Mesendoderm (in vitro differentiated cells): Measurements from ENCODE around the gene PRKAB1.

Experiments
- DNase-seq: peaks from one replicate; pipeline ENCODE4 v3.0.0; 2013
- H2AK5ac ChIP-seq: 2 replicates; pipeline ENCODE4 v1.6.1; 2013; ENCODE audit warnings: low read length, inconsistent platforms
- H2BK120ac ChIP-seq: 2 replicates; pipeline ENCODE4 v1.6.1; 2013; ENCODE audit warnings: low read depth, mild to moderate bottlenecking, low read length, moderate library complexity, mixed read lengths
- H2BK15ac ChIP-seq: replicated peaks from 2 replicates; pipeline ENCODE4 v1.6.1; 2013; ENCODE audit warnings: low read depth, mild to moderate bottlenecking, moderate library complexity
- H2BK5ac ChIP-seq: 2 replicates; pipeline ENCODE4 v1.6.1; 2013; ENCODE audit warnings: low read length, inconsistent platforms
- H3K18ac ChIP-seq: 2 replicates; pipeline ENCODE4 v1.6.1; 2013; ENCODE audit warnings: mild to moderate bottlenecking, low read length, mixed read lengths
- H3K23ac ChIP-seq: one replicate; pipeline ENCODE4 v1.6.1; 2013; ENCODE audit warnings: low read length
- H3K27ac ChIP-seq: 2 replicates; pipeline ENCODE4 v1.5.1; 2013; ENCODE audit warnings: low read depth, mild to moderate bottlenecking, inconsistent platforms, low read length, moderate library complexity
- H3K27me3 ChIP-seq: 2 replicates; pipeline ENCODE4 v1.6.1; 2013; ENCODE audit warnings: low read length, control low read depth, mild to moderate bottlenecking, inconsistent platforms; ENCODE audit not compliant: insufficient read depth, poor library complexity
- H3K36me3 ChIP-seq: 2 replicates; pipeline ENCODE4 v1.6.1; 2013; ENCODE audit warnings: low read length, inconsistent platforms; ENCODE audit not compliant: control insufficient read depth, insufficient read depth
- H3K4ac ChIP-seq: one replicate; pipeline ENCODE4 v1.6.1; 2013; ENCODE audit warnings: low read depth, mild to moderate bottlenecking, low read length, moderate library complexity
- H3K4me1 ChIP-seq: 2 replicates; pipeline ENCODE4 v1.6.1; 2013; ENCODE audit warnings: low read depth, low read length, inconsistent platforms; ENCODE audit not compliant: control insufficient read depth
- H3K4me2 ChIP-seq: 2 replicates; pipeline ENCODE4 v1.6.1; 2013; ENCODE audit warnings: low read length
- H3K4me3 ChIP-seq: 2 replicates; pipeline ENCODE4 v1.5.1; 2013; ENCODE audit warnings: mild to moderate bottlenecking, low read length
- H3K56ac ChIP-seq: one replicate; pipeline ENCODE4 v1.6.1; 2013; ENCODE audit warnings: low read length
- H3K79me1 ChIP-seq: 2 replicates; pipeline ENCODE4 v1.6.1; 2013; ENCODE audit warnings: low read length, inconsistent platforms
- H3K79me2 ChIP-seq: 2 replicates; pipeline ENCODE4 v1.6.1; 2013; ENCODE audit warnings: mild to moderate bottlenecking, low read length; ENCODE audit not compliant: control insufficient read depth, insufficient read depth
- H3K9ac ChIP-seq: 2 replicates; pipeline ENCODE4 v1.6.1; 2013; ENCODE audit warnings: low read length, inconsistent platforms
- H4K5ac ChIP-seq: one replicate; pipeline ENCODE4 v1.6.1; 2013; ENCODE audit warnings: low read length
- H4K8ac ChIP-seq: one replicate; pipeline ENCODE4 v1.6.1; 2013; ENCODE audit warnings: low read depth, mild to moderate bottlenecking, control low read depth, low read length, moderate library complexity
- WGBS: extraction: QIAGEN DNeasy Blood & Tissue Kit; methylation state at CpG from one replicate; pipeline ENCODE4 v1.1.7; 2013; ENCODE audit warnings: low lambda C conversion rate, missing lambda C conversion rate; ENCODE audit not compliant: insufficient coverage; ENCODE audit errors: extremely low coverage; 5-methylcytosine and 5-hydroxymethylcytosine counted together

The PRKAB1 gene

DNA sequence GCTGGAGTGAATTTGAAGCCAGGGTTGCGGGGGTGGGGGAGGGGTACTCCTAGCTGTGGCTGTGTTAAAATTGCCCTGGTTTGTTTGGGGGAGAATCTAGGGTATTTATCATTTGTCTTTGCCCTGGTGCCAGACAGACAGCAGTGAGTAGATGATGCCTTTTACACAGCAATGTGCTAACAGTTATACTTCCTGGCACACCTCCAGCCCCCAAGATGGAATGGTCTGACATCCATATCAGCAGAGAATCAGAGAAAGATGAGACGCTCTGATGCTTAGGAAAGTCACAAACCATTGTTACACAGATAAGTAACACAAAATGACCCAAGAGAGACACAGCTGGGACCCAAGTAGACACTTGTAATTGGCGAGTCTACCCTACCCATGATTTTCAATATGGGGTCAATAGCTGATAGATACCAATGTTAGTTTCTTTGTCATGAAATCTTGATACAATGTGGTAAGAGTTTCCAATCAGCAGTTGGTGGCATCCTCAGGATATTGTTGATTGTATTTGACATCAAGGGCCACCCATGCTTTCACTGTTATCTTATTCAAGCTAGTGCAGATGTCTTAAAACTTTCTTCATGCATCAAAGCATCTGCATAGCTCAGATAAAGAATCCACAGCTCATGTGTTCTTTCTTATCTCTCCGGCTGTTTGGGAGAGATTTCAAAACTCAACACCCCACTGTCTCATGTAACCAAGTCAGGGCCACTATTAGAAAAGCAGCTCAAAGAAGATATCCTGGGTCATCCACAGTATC, 2.6 kb upstream of the PRKAB1 start:
- Histone ChIP-seq H2AK5ac (no peak overlapping the region), H3K4ac (no peak overlapping the region), H3K4me1 (peaks cover 3% of the 10 kb centered on the region), H4K5ac (no peak overlapping the region), H3K56ac (no peak overlapping the region), H4K8ac (no peak overlapping the region), H3K79me2 (peaks cover 10% of the 10 kb centered on the region), H3K18ac (no peak overlapping the region), H2BK5ac (no peak overlapping the region), H2BK15ac (no peak overlapping the region), H3K4me3 (no peak overlapping the region), H2BK120ac (no peak overlapping the region), H3K36me3 (no peaks in the 10 kb centered on the region), H3K27me3 (no peaks in the 10 kb centered on the region), H3K4me2 (no peak overlapping the region), H3K9ac (no peak overlapping the region), H3K79me1 (peaks cover 9% of the 10 kb centered on the region), H3K27ac (no peak overlapping the region), H3K23ac (no peak overlapping the region)
- WGBS: no CpG with 5 or more reads among the region's 4 CpGs
- peak; percentile 31 for DNase-seq

DNA sequence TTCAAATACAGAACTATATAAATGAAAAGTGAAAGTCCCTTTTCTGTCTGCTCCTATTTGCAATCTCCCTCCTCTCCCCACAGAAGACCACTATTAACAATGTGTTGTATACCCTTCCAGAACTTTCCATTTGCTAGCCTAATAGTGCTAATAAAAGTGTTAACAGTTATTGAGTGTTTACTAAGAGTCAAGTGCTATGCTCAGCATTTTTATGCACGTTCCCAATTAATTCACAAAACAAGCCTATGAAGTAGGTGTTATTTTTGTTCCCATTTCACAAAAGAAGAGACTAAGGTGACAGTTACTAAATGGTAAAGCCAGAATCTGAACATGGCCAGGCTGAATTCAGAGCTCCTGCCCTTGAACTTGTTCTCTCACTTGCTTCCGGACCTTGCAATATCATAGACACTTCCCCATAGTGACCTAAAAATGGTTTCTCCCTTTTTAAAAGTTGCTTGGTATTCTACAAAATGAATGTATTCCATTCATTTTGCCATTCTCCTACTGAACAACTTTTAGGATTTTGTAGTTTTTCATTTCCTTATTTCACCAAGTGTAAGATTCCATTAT, 1.6 kb upstream of the PRKAB1 start:
- H2AK5ac ChIP-seq: no peak overlapping the region
- H3K4ac ChIP-seq: no peak overlapping the region
- H2BK120ac ChIP-seq: no peak overlapping the region
- H3K79me1 ChIP-seq: peaks cover 10% of the 10 kb centered on the region
- H3K27me3 ChIP-seq: no peaks in the 10 kb centered on the region
- peaks cover 10% of the 10 kb centered on the region for H3K79me2 ChIP-seq
- H3K23ac ChIP-seq: no peak overlapping the region
- H3K9ac ChIP-seq: no peak overlapping the region
- H3K4me3 ChIP-seq: no peak overlapping the region
- H2BK5ac ChIP-seq: no peak overlapping the region
- no peak overlapping the region for H2BK15ac ChIP-seq
- H4K8ac ChIP-seq: no peak overlapping the region
- H3K18ac ChIP-seq: no peak overlapping the region
- no peak overlapping the region for H3K27ac ChIP-seq
- no peak overlapping the region for H3K56ac ChIP-seq
- H3K36me3 ChIP-seq: no peaks in the 10 kb centered on the region
- no peak overlapping the region for H3K4me2 ChIP-seq
- H3K4me1 ChIP-seq: peaks cover 4% of the 10 kb centered on the region
- DNase-seq: no peak
- no peak overlapping the region for H4K5ac ChIP-seq
- no CpG with 5 or more reads among the region's 2 CpGs for WGBS

DNA sequence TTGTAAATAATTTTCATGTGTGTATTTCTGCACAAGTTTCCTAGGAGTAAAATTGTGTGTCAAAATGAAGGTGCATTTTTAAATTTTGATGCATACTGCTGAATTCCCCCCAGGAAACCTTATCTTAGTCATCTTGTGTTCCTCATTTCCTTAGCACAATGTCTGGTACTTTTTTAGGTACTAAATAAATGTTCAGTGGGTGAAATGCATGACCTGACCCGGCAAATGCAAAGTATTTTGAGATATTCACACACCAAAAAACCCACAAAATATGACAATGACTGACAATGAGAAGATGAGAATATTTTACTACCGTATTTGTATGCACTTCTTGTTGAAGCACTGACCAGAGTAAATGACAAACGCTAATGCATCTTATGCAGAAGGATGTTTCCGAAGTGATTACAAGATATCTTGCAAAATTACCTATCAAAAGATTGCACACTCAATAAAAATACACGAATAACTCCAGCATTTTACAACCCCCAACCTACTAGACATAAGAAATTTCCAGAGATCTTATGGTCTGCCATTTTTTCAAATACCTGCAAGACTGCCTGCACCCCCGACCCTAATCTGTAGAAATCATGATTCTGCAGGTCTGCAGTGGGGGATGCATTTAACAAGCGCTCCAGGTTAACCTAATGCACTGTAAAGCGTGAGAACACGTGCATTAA, 895 bp upstream of the PRKAB1 start:
- no peak overlapping the region for H4K8ac ChIP-seq
- no CpG with 5 or more reads among the region's 9 CpGs for WGBS
- no peak overlapping the region for H2AK5ac ChIP-seq
- H3K4ac ChIP-seq: no peak overlapping the region
- no peak overlapping the region for H3K23ac ChIP-seq
- H4K5ac ChIP-seq: no peak overlapping the region
- H3K79me2 ChIP-seq: peaks cover 10% of the 10 kb centered on the region
- peak overlapping the region; percentile 39 for H3K9ac ChIP-seq
- peak overlapping the region; percentile 39 for H3K4me2 ChIP-seq
- H2BK120ac ChIP-seq: no peak overlapping the region
- H3K27ac ChIP-seq: no peak overlapping the region
- peak overlapping the region; percentile 81 for H3K18ac ChIP-seq
- H3K27me3 ChIP-seq: no peaks in the 10 kb centered on the region
- peaks cover 4% of the 10 kb centered on the region for H3K4me1 ChIP-seq
- peaks cover 10% of the 10 kb centered on the region for H3K79me1 ChIP-seq
- H2BK15ac ChIP-seq: no peak overlapping the region
- H3K56ac ChIP-seq: peak overlapping the region; percentile 44
- no peak overlapping the region for H2BK5ac ChIP-seq
- DNase-seq: no peak
- H3K36me3 ChIP-seq: no peaks in the 10 kb centered on the region
- H3K4me3 ChIP-seq: no peak overlapping the region

DNA sequence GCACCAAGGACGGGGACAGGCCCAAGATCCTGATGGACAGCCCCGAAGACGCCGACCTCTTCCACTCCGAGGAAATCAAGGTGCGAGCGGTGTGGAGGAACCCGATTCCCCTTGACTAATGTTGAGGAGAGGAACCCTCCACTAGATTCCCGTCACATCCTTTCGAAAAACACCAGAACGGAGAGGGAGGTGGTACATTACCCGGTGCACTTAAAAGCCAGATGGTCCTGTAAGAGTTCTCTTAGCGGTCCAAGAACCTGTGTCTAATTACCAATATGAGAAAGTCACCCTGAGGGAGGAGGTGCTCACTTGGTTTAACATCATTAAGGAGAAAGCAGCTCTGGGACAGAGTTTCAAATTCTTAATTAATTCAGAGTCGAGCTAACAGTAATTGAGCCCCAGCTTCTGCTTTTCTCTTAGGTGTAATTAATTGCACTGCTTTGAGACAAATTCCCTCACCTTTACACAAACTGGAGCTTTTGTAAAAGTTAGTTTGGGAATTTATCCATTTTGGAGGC, 450 bp downstream of the PRKAB1 start:
- peak overlapping the region; percentile 76 for H3K4ac ChIP-seq
- peak overlapping the region; percentile 99 for H3K27ac ChIP-seq
- H2BK5ac ChIP-seq: peak overlapping the region; percentile 35
- peak overlapping the region; percentile 91 for H3K9ac ChIP-seq
- H3K18ac ChIP-seq: peak overlapping the region; percentile 57
- peak overlapping the region; percentile 99 for H4K8ac ChIP-seq
- no peaks in the 10 kb centered on the region for H3K36me3 ChIP-seq
- H3K4me3 ChIP-seq: peak overlapping the region; percentile 85
- no peak overlapping the region for H4K5ac ChIP-seq
- peak overlapping the region; percentile 92 for H3K56ac ChIP-seq
- peaks cover 4% of the 10 kb centered on the region for H3K4me1 ChIP-seq
- peak overlapping the region; percentile 88 for H3K4me2 ChIP-seq
- no peak for DNase-seq
- no peak overlapping the region for H2AK5ac ChIP-seq
- peaks cover 10% of the 10 kb centered on the region for H3K79me1 ChIP-seq
- H3K23ac ChIP-seq: no peak overlapping the region
- H3K27me3 ChIP-seq: no peaks in the 10 kb centered on the region
- H2BK120ac ChIP-seq: peak overlapping the region; percentile 47
- no CpG with 5 or more reads among the region's 14 CpGs for WGBS
- no peak overlapping the region for H2BK15ac ChIP-seq
- peaks cover 10% of the 10 kb centered on the region for H3K79me2 ChIP-seq

DNA sequence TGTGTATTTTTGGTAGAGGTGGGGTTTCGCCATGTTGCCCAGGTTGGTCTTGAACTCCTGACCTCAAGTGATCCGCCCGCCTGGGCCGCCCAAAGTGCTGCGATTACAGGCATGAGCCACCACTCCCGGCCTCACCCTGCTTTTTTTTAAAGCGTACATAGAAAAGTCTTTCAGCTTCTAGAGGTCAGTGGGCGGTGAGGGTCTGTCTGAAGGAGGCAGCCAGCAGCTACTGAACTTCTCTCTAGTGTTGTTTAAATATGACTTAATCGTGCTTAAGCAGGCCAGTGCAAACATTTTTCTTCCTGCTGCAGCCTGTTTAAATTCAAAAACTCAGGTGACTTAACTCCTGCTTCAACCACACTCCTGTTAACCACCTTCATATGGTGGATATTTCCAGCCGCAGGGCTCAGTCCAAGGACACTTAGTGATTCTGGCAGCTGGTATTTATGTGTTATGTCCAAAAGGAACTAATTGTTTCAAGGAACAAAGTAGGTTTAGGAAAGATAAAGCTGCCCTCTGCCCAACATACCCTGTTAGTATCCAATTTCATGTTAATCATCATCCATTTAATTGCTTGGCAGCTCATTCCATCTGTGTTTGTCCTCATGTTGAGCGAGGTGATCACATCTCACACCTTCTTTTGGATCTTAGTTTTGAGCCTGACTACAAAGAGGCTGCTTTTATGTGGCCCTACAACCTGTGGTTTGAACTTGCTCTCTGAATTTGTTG, 2.0 kb downstream of the PRKAB1 start:
- WGBS: no CpG with 5 or more reads among the region's 11 CpGs
- Histone ChIP-seq H4K5ac (no peak overlapping the region), H3K27ac (peak overlapping the region; percentile 41), H3K4me2 (no peak overlapping the region), H3K79me1 (peaks cover 10% of the 10 kb centered on the region), H3K4ac (no peak overlapping the region), H3K79me2 (peaks cover 10% of the 10 kb centered on the region), H2AK5ac (no peak overlapping the region), H3K23ac (no peak overlapping the region), H3K27me3 (no peaks in the 10 kb centered on the region), H3K4me1 (peaks cover 4% of the 10 kb centered on the region), H3K4me3 (no peak overlapping the region), H3K18ac (no peak overlapping the region), H4K8ac (no peak overlapping the region), H2BK5ac (no peak overlapping the region), H3K36me3 (peaks cover 4% of the 10 kb centered on the region), H2BK15ac (no peak overlapping the region), H2BK120ac (no peak overlapping the region), H3K9ac (peak overlapping the region; percentile 19), H3K56ac (no peak overlapping the region)
- DNase-seq: no peak
